Stimulated activated CD8-positive, alpha-beta memory T cell treated with anti-CD3 and anti-CD28 coated beads, Interleukin-7, amount 100 ng/mL, for 48 hours (primary cell): ENCODE data around the gene JAZF1.

Experiments used
- DNase-seq, 2 donors: peaks; one replicate each; pipeline ENCODE4 v3.0.0-alpha.2; 2020; ENCODE audit warnings: low read depth in 1 of 2; ENCODE audit errors: extremely low read depth in 1 of 2

The JAZF1 gene

GRCh38 chr7:28180364-28181147 is at the start of gene JAZF1:
JAZF1 (minus strand) TSS chr7:28180795.
- DNase-seq, result no peak

GRCh38 chr7:28230261-28230660 is 49.7 kb upstream of the JAZF1 start:
- DNase-seq, result no peak

GRCh38 chr7:28228396-28228795 is 47.8 kb upstream of the JAZF1 start:
- DNase-seq, result no peak

GRCh38 chr7:28226003-28226402 is 45.4 kb upstream of the JAZF1 start:
- DNase-seq, result no peak

GRCh38 chr7:28225576-28225975 is 45.0 kb upstream of the JAZF1 start:
- DNase-seq, result no peak

GRCh38 chr7:28224675-28225074 is 44.1 kb upstream of the JAZF1 start:
- no peak for DNase-seq

- no peak for DNase-seq
Observed at GRCh38 chr7:28224172-28224571, 43.6 kb upstream of the JAZF1 start.

GRCh38 chr7:28222636-28223035 is 42.0 kb upstream of the JAZF1 start:
- no peak for DNase-seq

GRCh38 chr7:28219793-28220192 is 39.2 kb upstream of the JAZF1 start:
- DNase-seq, result no peak

GRCh38 chr7:28217143-28217542 is 36.5 kb upstream of the JAZF1 start:
- no peak for DNase-seq

GRCh38 chr7:28211006-28211405 is 30.4 kb upstream of the JAZF1 start:
- DNase-seq, result peak in 1 of 2 donors; percentile 10

- no peak for DNase-seq
Observed at GRCh38 chr7:28208506-28208905, 27.9 kb upstream of the JAZF1 start.

- no peak for DNase-seq
Observed at GRCh38 chr7:28207486-28208158, 27.0 kb upstream of the JAZF1 start.

GRCh38 chr7:28205506-28205905 is 24.9 kb upstream of the JAZF1 start:
- no peak for DNase-seq

GRCh38 chr7:28203508-28204240 is 23.1 kb upstream of the JAZF1 start:
- DNase-seq, result no peak

GRCh38 chr7:28202222-28202621 is 21.6 kb upstream of the JAZF1 start:
- DNase-seq, result no peak

GRCh38 chr7:28201131-28201530 is 20.5 kb upstream of the JAZF1 start:
- DNase-seq, result no peak

GRCh38 chr7:28200598-28200997 is 20.0 kb upstream of the JAZF1 start:
- DNase-seq, result no peak

GRCh38 chr7:28199021-28199510 is 18.5 kb upstream of the JAZF1 start:
- no peak for DNase-seq

- no peak for DNase-seq
Observed at GRCh38 chr7:28195910-28196620, 15.5 kb upstream of the JAZF1 start.
